GM12878 (cell line): ENCODE measurements around the gene B4GALT3.

ENCODE experiments used
- EGR1 ChIP-seq, 2 experiments: IDR thresholded peaks; 1 replicate in 1 of 2; 2 replicates in 1 of 2; pipeline ENCODE4 v1.6.1; 2011 to 2012; ENCODE audit warnings: low read depth in 2 of 2, low read length in 2 of 2, borderline replicate concordance in 1 of 2, mild to moderate bottlenecking in 1 of 2, moderate library complexity in 1 of 2
- FOXM1 ChIP-seq: IDR thresholded peaks from 2 replicates; pipeline ENCODE4 v1.6.1; 2012; ENCODE audit warnings: low read depth, mild to moderate bottlenecking, inconsistent platforms, low read length, moderate library complexity
- JUNB ChIP-seq: IDR thresholded peaks from 2 replicates; pipeline ENCODE4 v1.6.1; 2016; ENCODE audit warnings: antibody characterized with exemption, mild to moderate bottlenecking
- POLR2A ChIP-seq: IDR thresholded peaks from 2 replicates; pipeline ENCODE4 v1.6.1; 2011; ENCODE audit warnings: low read depth, mild to moderate bottlenecking, low read length
- SMAD1 ChIP-seq: fragments of 450-650 bp; IDR thresholded peaks from 2 replicates; pipeline ENCODE4 v1.6.1; 2018; ENCODE audit warnings: mild to moderate bottlenecking, low read depth; ENCODE audit not compliant: partially characterized antibody
- STAT1 ChIP-seq: fragments of 450-650 bp; conservative IDR thresholded peaks from 2 replicates; pipeline ENCODE4 v1.6.1; 2014; ENCODE audit warnings: antibody characterized with exemption, mild to moderate bottlenecking
- TF ChIP-seq, protein P1 (sequence below), 3 experiments: IDR thresholded peaks in 2 of 3; conservative IDR thresholded peaks in 1 of 3; 2 replicates each; pipeline ENCODE4 v1.5.1; 2011; ENCODE audit warnings: low read depth in 3 of 3, low read length in 3 of 3, mild to moderate bottlenecking in 3 of 3, control low read depth in 2 of 3, moderate library complexity in 2 of 3, inconsistent platforms in 1 of 3, mixed read lengths in 1 of 3; ENCODE audit not compliant: control insufficient read depth in 2 of 3, insufficient read depth in 1 of 3; ENCODE audit errors: extremely low read depth in 1 of 3

DNA sequence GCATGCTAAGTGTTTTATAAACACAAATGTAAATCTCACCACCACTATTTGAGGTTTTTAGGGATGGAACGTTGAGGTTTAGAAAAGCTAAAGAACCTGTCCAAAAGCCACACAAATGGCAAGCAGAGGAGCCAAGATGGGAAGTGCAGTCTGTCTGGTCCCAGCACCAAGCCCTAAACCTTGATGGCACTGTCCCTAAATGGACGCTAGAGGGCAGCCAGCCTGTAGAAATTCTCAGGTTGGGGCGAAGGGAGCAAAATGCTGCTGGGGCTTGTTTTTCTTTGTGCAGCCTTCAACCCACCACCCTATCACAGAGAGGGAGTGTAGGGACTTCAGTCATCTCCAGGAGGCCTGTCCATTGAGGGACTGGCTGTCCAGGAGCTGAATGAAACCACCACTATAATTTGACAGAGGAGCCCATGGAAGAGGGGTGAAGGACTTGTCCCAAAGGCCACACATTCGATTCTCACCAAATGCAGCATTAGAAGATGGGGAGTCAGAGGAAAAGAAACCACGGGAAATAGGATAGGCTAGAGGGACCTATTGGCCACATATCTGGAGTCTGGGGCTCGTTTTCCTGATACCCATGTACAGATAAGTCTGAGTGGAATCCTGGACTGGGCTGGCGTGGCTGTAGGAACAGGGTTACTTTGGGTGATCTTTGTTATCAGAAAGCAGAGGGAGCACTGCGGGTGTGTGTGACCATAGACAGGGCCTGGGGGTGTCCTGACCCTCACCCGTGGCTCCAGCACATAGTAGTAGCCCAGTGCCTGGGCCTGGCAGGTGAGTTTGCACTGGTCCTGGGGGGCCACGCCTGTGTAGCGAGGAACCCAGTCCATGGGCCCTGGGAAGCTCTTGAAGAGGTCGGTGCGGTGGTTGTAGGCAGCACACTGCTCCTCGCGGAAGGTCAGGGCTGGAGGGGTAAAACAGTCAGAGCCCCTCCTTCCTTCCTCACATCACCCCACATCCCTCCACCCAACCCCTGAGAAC, 15.5 kb upstream of the B4GALT3 start:
- TF ChIP-seq JUNB = no peak
- TF ChIP-seq STAT1 = no peak
- TF ChIP-seq, protein P1, sequence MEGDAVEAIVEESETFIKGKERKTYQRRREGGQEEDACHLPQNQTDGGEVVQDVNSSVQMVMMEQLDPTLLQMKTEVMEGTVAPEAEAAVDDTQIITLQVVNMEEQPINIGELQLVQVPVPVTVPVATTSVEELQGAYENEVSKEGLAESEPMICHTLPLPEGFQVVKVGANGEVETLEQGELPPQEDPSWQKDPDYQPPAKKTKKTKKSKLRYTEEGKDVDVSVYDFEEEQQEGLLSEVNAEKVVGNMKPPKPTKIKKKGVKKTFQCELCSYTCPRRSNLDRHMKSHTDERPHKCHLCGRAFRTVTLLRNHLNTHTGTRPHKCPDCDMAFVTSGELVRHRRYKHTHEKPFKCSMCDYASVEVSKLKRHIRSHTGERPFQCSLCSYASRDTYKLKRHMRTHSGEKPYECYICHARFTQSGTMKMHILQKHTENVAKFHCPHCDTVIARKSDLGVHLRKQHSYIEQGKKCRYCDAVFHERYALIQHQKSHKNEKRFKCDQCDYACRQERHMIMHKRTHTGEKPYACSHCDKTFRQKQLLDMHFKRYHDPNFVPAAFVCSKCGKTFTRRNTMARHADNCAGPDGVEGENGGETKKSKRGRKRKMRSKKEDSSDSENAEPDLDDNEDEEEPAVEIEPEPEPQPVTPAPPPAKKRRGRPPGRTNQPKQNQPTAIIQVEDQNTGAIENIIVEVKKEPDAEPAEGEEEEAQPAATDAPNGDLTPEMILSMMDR (IDR thresholded peaks at IDR 0.05 in 2 of 3, conservative IDR thresholded peaks at IDR 0.05 in 1 of 3; ENCODE audit: control insufficient read depth in 2 of 3, extremely low read depth in 1 of 3, insufficient read depth in 1 of 3, low read depth in 3 of 3, low read length in 3 of 3) = peak; percentile 89 to 95 (median 89)
- no peak for TF ChIP-seq EGR1 (IDR thresholded peaks at IDR 0.05; ENCODE audit: borderline replicate concordance in 1 of 2, low read depth in 2 of 2, low read length in 2 of 2)
- no peak for TF ChIP-seq FOXM1
- TF ChIP-seq SMAD1 = no peak
- no peak for TF ChIP-seq POLR2A
